Stimulated activated CD4-positive, alpha-beta T cell treated with anti-CD3 and anti-CD28 coated beads, TNF-alpha, amount 100 ng/mL, for 24 hours (primary cell): Measurements from ENCODE around the gene MXRA8.
"Not testable (repeated sequence)": the region's sequence is repeated elsewhere in the genome, so short reads cannot be mapped to it uniquely, and the experiment has no call there.

ENCODE experiments used
- DNase-seq, 3 experiments: peaks; one replicate each; pipeline ENCODE4 v3.0.0-alpha.2; 2020; ENCODE audit warnings: low read depth in 3 of 3

The MXRA8 gene

GRCh38 chr1:1358433-1359271, at the start of gene MXRA8:
MXRA8 (minus strand) TSS chr1:1358555; CDS start chr1:1358504, 51 bp downstream.
- DNase-seq = no peak

- DNase-seq = no peak
Observed at GRCh38 chr1:1407636-1408318, 49.4 kb upstream of the MXRA8 start.

- DNase-seq = peak; percentile 93 to 95 (median 93)
Observed at GRCh38 chr1:1406821-1407635, 48.7 kb upstream of the MXRA8 start, which contains the start of gene MRPL20. MRPL20 (minus strand) TSS chr1:1407293; CDS start chr1:1407217, 76 bp downstream.

- DNase-seq = no peak
Observed at GRCh38 chr1:1406101-1406820, 47.9 kb upstream of the MXRA8 start.

- no peak for DNase-seq
Observed at GRCh38 chr1:1403653-1404052, 45.3 kb upstream of the MXRA8 start.

- not testable (repeated sequence) for DNase-seq
Observed at GRCh38 chr1:1402901-1403392, 44.6 kb upstream of the MXRA8 start.

- peak in 1 of 3 experiments; percentile 44 for DNase-seq
Observed at GRCh38 chr1:1402072-1402900, 43.9 kb upstream of the MXRA8 start.

GRCh38 chr1:1401457-1402010, 43.2 kb upstream of the MXRA8 start:
- DNase-seq = no peak

GRCh38 chr1:1400576-1401456, 42.5 kb upstream of the MXRA8 start:
- no peak for DNase-seq

- DNase-seq = no peak
Observed at GRCh38 chr1:1399872-1400575, 41.7 kb upstream of the MXRA8 start.

GRCh38 chr1:1399187-1399871, 41.0 kb upstream of the MXRA8 start, which contains the start of gene CCNL2:
CCNL2 (minus strand) TSS chr1:1399335; CDS start chr1:1399306, 29 bp downstream.
- peak; percentile 98 to 99 (median 99) for DNase-seq

- DNase-seq = no peak
Observed at GRCh38 chr1:1398677-1399186, 40.4 kb upstream of the MXRA8 start.

GRCh38 chr1:1397839-1398523, 39.6 kb upstream of the MXRA8 start:
- DNase-seq = no peak

GRCh38 chr1:1395166-1395565, 36.8 kb upstream of the MXRA8 start:
- no peak for DNase-seq

GRCh38 chr1:1394116-1394515, 35.8 kb upstream of the MXRA8 start:
- DNase-seq = no peak

GRCh38 chr1:1393428-1393827, 35.1 kb upstream of the MXRA8 start:
- DNase-seq = no peak

GRCh38 chr1:1393014-1393413, 34.7 kb upstream of the MXRA8 start:
- no peak for DNase-seq
